SU-DHL-6 (cell line): ENCODE measurements around the gene TYW1B.
"Not testable (repeated sequence)": the region's sequence is repeated elsewhere in the genome, so short reads cannot be mapped to it uniquely, and the experiment has no call there.

Experiments used
- CTCF ChIP-seq: fragments of 200-600 bp; sonication (generic); IDR thresholded peaks from one replicate; pipeline ENCODE4 v1.5.1; 2017; ENCODE audit warnings: antibody characterized with exemption, mild to moderate bottlenecking, low read length, moderate library complexity; ENCODE audit not compliant: insufficient read depth, poor library complexity, severe bottlenecking
- EZH2phosphoT487 ChIP-seq: fragments of 200-600 bp; sonication (generic), shearing (Covaris generic); conservative IDR thresholded peaks from 2 replicates; pipeline ENCODE4 v1.6.1; 2018; ENCODE audit warnings: mild to moderate bottlenecking, antibody characterized with exemption, low read length, moderate library complexity, mixed read lengths

- TF ChIP-seq CTCF, EZH2phosphoT487: not testable (repeated sequence)
Observed at GRCh38 chr7:72544531-72544930, 283.5 kb downstream of the TYW1B start.
